H1 (cell line): ENCODE data around the gene MAPK13. TPM values are rescaled to one million over a fixed set of nuclear protein-coding genes. Genes with fewer than 3 reads are reported as not detected.

ENCODE experiments used
- BACH1 ChIP-seq: IDR thresholded peaks from 2 replicates; pipeline ENCODE4 v1.6.1; 2012; ENCODE audit warnings: low read length, improper control_type of control experiment
- RNF2 ChIP-seq: fragments of 200-900, 300-1000 bp; sonication (generic); IDR thresholded peaks from 2 replicates; pipeline ENCODE4 v1.7.1; 2016; ENCODE audit warnings: borderline replicate concordance, low read depth, mild to moderate bottlenecking, antibody characterized with exemption, low read length; ENCODE audit not compliant: poor library complexity, severe bottlenecking; ENCODE audit errors: missing control alignments
- SP2 ChIP-seq: IDR thresholded peaks from 2 replicates; pipeline ENCODE4 v1.6.1; 2012; ENCODE audit warnings: mild to moderate bottlenecking, low read length, inconsistent platforms
- TAF7 ChIP-seq: optimal IDR thresholded peaks from 2 replicates; pipeline ENCODE3; 2011; ENCODE audit warnings: low read depth, mild to moderate bottlenecking, inconsistent platforms, low read length, moderate library complexity, borderline replicate concordance
- polyA plus RNA-seq, 7 experiments: library from polyadenylated mRNA; depleted of rRNA in 3 of 7; stranded (reverse) in 5 of 7; unstranded in 2 of 7; fragments of >200 nt in 5 of 7; fragments of 200-250 nt in 2 of 7; gene quantifications; 1 replicate in 5 of 7; 2 replicates in 1 of 7; 4 replicates in 1 of 7; pipeline versions ENCODE4 v1.2.1 to v1.2.3, GENCODE V29; 2011 to 2013; ENCODE audit warnings: missing spikeins in 2 of 7, mixed read lengths in 2 of 7
- total RNA-seq: library from RNA; stranded (reverse); fragmentation: NEBNext Ultra II Directional; extraction: Animal tissue kit (Norgen Biotek cat#: 25700); gene quantifications from 2 replicates; pipeline ENCODE4 v1.2.1, GENCODE V29; 2021
- TF ChIP-seq, protein P1 (sequence below): IDR thresholded peaks from 2 replicates; pipeline ENCODE4 v1.6.1; 2011; ENCODE audit warnings: low read length, improper control_type of control experiment

The MAPK13 gene
- total and polyA plus RNA-seq, 2 of the 8 experiments (the other 6 are each of a cell fraction or from before 2014, with no cell fraction given), result 10.1 to 14.1 TPM

DNA sequence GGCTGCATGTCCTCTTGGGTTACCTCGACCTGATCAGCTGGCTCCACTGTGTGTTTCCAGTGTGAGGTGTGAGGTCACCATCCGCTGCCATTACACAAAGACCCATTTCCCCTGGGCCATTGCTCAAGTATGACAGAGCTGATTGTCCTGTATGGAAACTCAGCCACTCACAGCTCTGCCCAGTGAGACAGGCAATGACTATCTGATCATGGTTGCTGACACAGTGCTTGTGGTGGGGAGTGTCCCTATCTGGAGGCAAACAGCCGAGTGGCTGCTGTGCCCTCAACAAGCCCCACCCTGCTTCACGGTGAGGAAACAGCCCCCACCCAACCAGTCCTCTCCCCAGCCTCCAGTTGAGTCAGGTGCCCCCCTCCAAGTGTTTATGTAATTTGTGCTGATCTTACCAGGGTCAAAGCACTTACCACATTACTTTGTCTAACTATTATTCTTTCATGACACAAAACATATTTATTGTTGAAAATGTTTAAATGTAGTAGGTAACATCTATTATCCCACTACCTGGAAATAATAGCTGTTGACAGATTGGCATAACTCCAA, 11.7 kb upstream of the MAPK13 start (continued):
- TF ChIP-seq TAF7 (no peak), BACH1 (no peak), RNF2 (no peak), SP2 (no peak)
- TF ChIP-seq, protein P1, sequence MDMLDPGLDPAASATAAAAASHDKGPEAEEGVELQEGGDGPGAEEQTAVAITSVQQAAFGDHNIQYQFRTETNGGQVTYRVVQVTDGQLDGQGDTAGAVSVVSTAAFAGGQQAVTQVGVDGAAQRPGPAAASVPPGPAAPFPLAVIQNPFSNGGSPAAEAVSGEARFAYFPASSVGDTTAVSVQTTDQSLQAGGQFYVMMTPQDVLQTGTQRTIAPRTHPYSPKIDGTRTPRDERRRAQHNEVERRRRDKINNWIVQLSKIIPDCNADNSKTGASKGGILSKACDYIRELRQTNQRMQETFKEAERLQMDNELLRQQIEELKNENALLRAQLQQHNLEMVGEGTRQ, result no peak
- TF ChIP-seq, all 59 proteins: peak for 0
